H9 (cell line): ENCODE measurements around the gene RPS28. TPM values are rescaled to one million over a fixed set of nuclear protein-coding genes. Genes with fewer than 3 reads are reported as not detected.
"Not testable (repeated sequence)": the region's sequence is repeated elsewhere in the genome, so short reads cannot be mapped to it uniquely, and the experiment has no call there.

Source experiments
- DNase-seq: peaks from one replicate; pipeline ENCODE4 v3.0.0-alpha.2; 2017
- H2AFZ ChIP-seq: one replicate; pipeline ENCODE4 v1.6.1; 2013; ENCODE audit warnings: mild to moderate bottlenecking, low read length, control low read depth, moderate library complexity
- H2AK5ac ChIP-seq: 2 replicates; pipeline ENCODE4 v1.6.1; 2013; ENCODE audit warnings: low read length, control low read depth, mixed read lengths; ENCODE audit not compliant: insufficient read length
- H2BK120ac ChIP-seq: one replicate; pipeline ENCODE4 v1.6.1; 2013; ENCODE audit warnings: low read depth, mild to moderate bottlenecking, low read length, control low read depth, inconsistent platforms; ENCODE audit not compliant: poor library complexity, severe bottlenecking
- H2BK12ac ChIP-seq: 2 replicates; pipeline ENCODE4 v1.6.1; 2013; ENCODE audit warnings: low read length, control low read depth, mixed read lengths, low read depth; ENCODE audit not compliant: insufficient read length
- H2BK15ac ChIP-seq: 2 replicates; pipeline ENCODE4 v1.6.1; 2013; ENCODE audit warnings: low read depth, low read length, control low read depth
- H2BK20ac ChIP-seq: one replicate; pipeline ENCODE4 v1.6.1; 2013; ENCODE audit warnings: low read depth, mild to moderate bottlenecking, low read length, control low read depth, inconsistent platforms; ENCODE audit not compliant: poor library complexity, severe bottlenecking
- H2BK5ac ChIP-seq: 2 replicates; pipeline ENCODE4 v1.6.1; 2013; ENCODE audit warnings: low read length, control low read depth, mixed read lengths; ENCODE audit not compliant: insufficient read length
- H3K14ac ChIP-seq: 2 replicates; pipeline ENCODE4 v1.6.1; 2013; ENCODE audit warnings: low read length, control low read depth; ENCODE audit not compliant: insufficient read depth
- H3K18ac ChIP-seq: 2 replicates; pipeline ENCODE4 v1.6.1; 2013; ENCODE audit warnings: low read depth, mild to moderate bottlenecking, mixed read lengths, low read length, control low read depth; ENCODE audit not compliant: insufficient read length
- H3K23ac ChIP-seq: 2 replicates; pipeline ENCODE4 v1.6.1; 2013; ENCODE audit warnings: low read length, control low read depth, mixed read lengths, low read depth; ENCODE audit not compliant: insufficient read length
- H3K23me2 ChIP-seq: 2 replicates; pipeline ENCODE4 v1.6.1; 2013; ENCODE audit warnings: low read depth, mild to moderate bottlenecking, mixed read lengths, low read length, control low read depth; ENCODE audit not compliant: insufficient read length, poor library complexity, severe bottlenecking
- H3K27ac ChIP-seq: 2 replicates; pipeline ENCODE4 v1.5.1; 2013; ENCODE audit warnings: low read length, control low read depth, mixed read lengths, low read depth; ENCODE audit not compliant: insufficient read length
- H3K27me3 ChIP-seq: 2 replicates; pipeline ENCODE4 v1.6.1; 2013; ENCODE audit warnings: low read length, control low read depth, inconsistent platforms; ENCODE audit not compliant: insufficient read depth
- H3K4ac ChIP-seq: 2 replicates; pipeline ENCODE4 v1.6.1; 2013; ENCODE audit warnings: low read depth, mild to moderate bottlenecking, control low read depth, inconsistent platforms, low read length, moderate library complexity
- H3K4me1 ChIP-seq: 2 replicates; pipeline ENCODE4 v1.6.1; 2013; ENCODE audit warnings: low read length, control low read depth, inconsistent platforms; ENCODE audit not compliant: insufficient read depth
- H3K4me2 ChIP-seq: 2 replicates; pipeline ENCODE4 v1.6.1; 2013; ENCODE audit warnings: low read length, control low read depth, mixed read lengths; ENCODE audit not compliant: insufficient read length, insufficient read depth
- H3K56ac ChIP-seq: 2 replicates; pipeline ENCODE4 v1.6.1; 2013; ENCODE audit warnings: low read depth, mild to moderate bottlenecking, mixed read lengths, low read length, control low read depth; ENCODE audit not compliant: insufficient read length
- H3K79me1 ChIP-seq: 2 replicates; pipeline ENCODE4 v1.6.1; 2013; ENCODE audit warnings: low read depth, mild to moderate bottlenecking, moderate library complexity, low read length, control low read depth, inconsistent platforms; ENCODE audit not compliant: insufficient read depth, poor library complexity, severe bottlenecking
- H3K79me2 ChIP-seq: 2 replicates; pipeline ENCODE4 v1.6.1; 2013; ENCODE audit warnings: low read length, control low read depth, inconsistent platforms; ENCODE audit not compliant: insufficient read depth
- H3K9ac ChIP-seq: 2 replicates; pipeline ENCODE4 v1.6.1; 2013; ENCODE audit warnings: low read length, control low read depth, mixed read lengths; ENCODE audit not compliant: insufficient read length; ENCODE audit errors: extremely low read depth
- H3K9me3 ChIP-seq: one replicate; pipeline ENCODE4 v1.6.1; 2013; ENCODE audit warnings: low read depth, low read length, inconsistent platforms; ENCODE audit not compliant: control insufficient read depth
- H3T11ph ChIP-seq: one replicate; pipeline ENCODE4 v1.6.1; 2013; ENCODE audit warnings: mild to moderate bottlenecking, low read length, control low read depth, inconsistent platforms
- H4K20me1 ChIP-seq: one replicate; pipeline ENCODE4 v1.6.1; 2013; ENCODE audit not compliant: control insufficient read depth, insufficient read length, insufficient read depth
- H4K5ac ChIP-seq: 2 replicates; pipeline ENCODE4 v1.6.1; 2013; ENCODE audit warnings: low read depth, mild to moderate bottlenecking, mixed read lengths, low read length, control low read depth; ENCODE audit not compliant: insufficient read length
- H4K8ac ChIP-seq: replicated peaks from 2 replicates; pipeline ENCODE4 v1.6.1; 2013; ENCODE audit warnings: low read length, control low read depth, mixed read lengths, low read depth; ENCODE audit not compliant: insufficient read length
- H4K91ac ChIP-seq: 2 replicates; pipeline ENCODE4 v1.6.1; 2013; ENCODE audit warnings: low read depth, mild to moderate bottlenecking, moderate library complexity, mixed read lengths, low read length, control low read depth; ENCODE audit not compliant: insufficient read length
- H3K27ac Mint-ChIP-seq, 3 experiments: 2 replicates in 2 of 3; 3 replicates in 1 of 3; pipeline ENCODE4 v1.8.0; 2020 to 2021; ENCODE audit warnings: mixed read lengths in 3 of 3, mild to moderate bottlenecking in 1 of 3, moderate library complexity in 1 of 3
- H3K27me3 Mint-ChIP-seq: 2 replicates; pipeline ENCODE4 v1.8.0; 2021; ENCODE audit warnings: low read depth, mild to moderate bottlenecking, moderate library complexity, mixed read lengths
- H3K36me3 Mint-ChIP-seq, 3 experiments: 2 replicates in 2 of 3; 3 replicates in 1 of 3; pipeline ENCODE4 v1.8.0; 2020 to 2021; ENCODE audit warnings: low read depth in 3 of 3, mixed read lengths in 3 of 3; ENCODE audit not compliant: insufficient read depth in 1 of 3
- H3K4me1 Mint-ChIP-seq, 2 experiments: 2 replicates each; pipeline ENCODE4 v1.8.0; 2020; ENCODE audit warnings: mixed read lengths in 2 of 2
- H3K4me3 Mint-ChIP-seq, 2 experiments: 2 replicates in 1 of 2; 3 replicates in 1 of 2; pipeline ENCODE4 v1.8.0; 2020 to 2021; ENCODE audit warnings: mild to moderate bottlenecking in 2 of 2, mixed read lengths in 2 of 2, moderate library complexity in 1 of 2
- H3K9me3 Mint-ChIP-seq, 2 experiments: 2 replicates in 1 of 2; 3 replicates in 1 of 2; pipeline ENCODE4 v1.8.0; 2020; ENCODE audit warnings: mild to moderate bottlenecking in 2 of 2, mixed read lengths in 2 of 2, moderate library complexity in 1 of 2
- WGBS: extraction: QIAGEN DNeasy Blood & Tissue Kit; methylation state at CpG from one replicate; pipeline ENCODE4 v1.1.7; 2013; ENCODE audit warnings: missing lambda C conversion rate, low lambda C conversion rate, mixed read lengths; ENCODE audit not compliant: insufficient read length; ENCODE audit errors: extremely low coverage; 5-methylcytosine and 5-hydroxymethylcytosine counted together
- total RNA-seq: library from RNA; stranded (reverse); gene quantifications from 2 replicates; pipeline ENCODE4 v1.2.1, GENCODE V29; 2021
- TF ChIP-seq, protein P1 (sequence below): fragments of 200-600 bp; sonication (generic); conservative IDR thresholded peaks from 3 replicates; pipeline ENCODE4 v1.8.0; 2021; ENCODE audit warnings: antibody characterized with exemption, mild to moderate bottlenecking

RPS28 gene
- total RNA-seq, 1 experiment from 2014 or later = 1,885 TPM

DNA sequence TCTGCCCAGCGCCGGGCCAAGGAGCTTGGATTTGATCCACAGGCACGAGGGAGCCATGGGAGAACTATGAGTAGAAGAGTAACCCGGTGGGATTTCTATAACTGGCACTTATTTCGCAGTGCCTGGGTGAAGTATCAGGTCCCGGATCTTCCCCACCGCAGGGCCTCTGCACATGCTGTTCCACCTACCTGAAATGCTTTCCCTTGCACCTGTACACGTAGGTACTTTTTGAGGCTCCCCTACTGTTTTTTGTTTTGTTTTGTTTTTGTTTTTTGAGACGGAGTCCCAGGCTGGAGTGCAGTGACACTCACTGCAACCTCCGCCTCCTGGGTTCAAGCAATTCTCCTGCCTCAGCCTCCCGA is 22.2 kb downstream of the RPS28 start:
- Histone ChIP-seq H2AK5ac (no peak overlapping the region), H3K27ac (no peak overlapping the region), H3K23ac (no peak overlapping the region), H2BK120ac (no peak overlapping the region), H3K9me3 (no peaks in the 10 kb centered on the region), H3K23me2 (peaks cover 4% of the 10 kb centered on the region), H3K4me2 (no peak overlapping the region), H3K4me1 (no peaks in the 10 kb centered on the region; the same call in 1 of the 2 replicates), H2AFZ (no peak overlapping the region), H2BK5ac (no peak overlapping the region), H2BK15ac (no peak overlapping the region), H3K18ac (no peak overlapping the region), H3K79me1 (no peaks in the 10 kb centered on the region), H4K8ac (no peak overlapping the region), H3T11ph (no peak overlapping the region), H4K5ac (no peak overlapping the region), H3K56ac (no peak overlapping the region), H2BK20ac (no peak overlapping the region), H2BK12ac (no peak overlapping the region), H3K9ac (no peak overlapping the region), H4K91ac (no peak overlapping the region), H4K20me1 (no peaks in the 10 kb centered on the region), H3K14ac (no peak overlapping the region), H3K4ac (no peak overlapping the region), H3K27me3 (no peaks in the 10 kb centered on the region), H3K79me2 (no peaks in the 10 kb centered on the region)
- Mint-ChIP-seq H3K4me3 (peak overlapping the region; percentile 65 to 75), H3K36me3 (no peaks in the 10 kb centered on the region; a peak in 1 of 7 replicates), H3K27ac (no peak overlapping the region), H3K9me3 (no peaks in the 10 kb centered on the region), H3K27me3 (peaks cover 23% of the 10 kb centered on the region), H3K4me1 (peaks cover 12 to 19% of the 10 kb centered on the region in 2 experiments)
- DNase-seq = no peak
- TF ChIP-seq, protein P1, sequence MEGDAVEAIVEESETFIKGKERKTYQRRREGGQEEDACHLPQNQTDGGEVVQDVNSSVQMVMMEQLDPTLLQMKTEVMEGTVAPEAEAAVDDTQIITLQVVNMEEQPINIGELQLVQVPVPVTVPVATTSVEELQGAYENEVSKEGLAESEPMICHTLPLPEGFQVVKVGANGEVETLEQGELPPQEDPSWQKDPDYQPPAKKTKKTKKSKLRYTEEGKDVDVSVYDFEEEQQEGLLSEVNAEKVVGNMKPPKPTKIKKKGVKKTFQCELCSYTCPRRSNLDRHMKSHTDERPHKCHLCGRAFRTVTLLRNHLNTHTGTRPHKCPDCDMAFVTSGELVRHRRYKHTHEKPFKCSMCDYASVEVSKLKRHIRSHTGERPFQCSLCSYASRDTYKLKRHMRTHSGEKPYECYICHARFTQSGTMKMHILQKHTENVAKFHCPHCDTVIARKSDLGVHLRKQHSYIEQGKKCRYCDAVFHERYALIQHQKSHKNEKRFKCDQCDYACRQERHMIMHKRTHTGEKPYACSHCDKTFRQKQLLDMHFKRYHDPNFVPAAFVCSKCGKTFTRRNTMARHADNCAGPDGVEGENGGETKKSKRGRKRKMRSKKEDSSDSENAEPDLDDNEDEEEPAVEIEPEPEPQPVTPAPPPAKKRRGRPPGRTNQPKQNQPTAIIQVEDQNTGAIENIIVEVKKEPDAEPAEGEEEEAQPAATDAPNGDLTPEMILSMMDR = no peak
- WGBS = no CpG with 5 or more reads among the region's 11 CpGs

DNA sequence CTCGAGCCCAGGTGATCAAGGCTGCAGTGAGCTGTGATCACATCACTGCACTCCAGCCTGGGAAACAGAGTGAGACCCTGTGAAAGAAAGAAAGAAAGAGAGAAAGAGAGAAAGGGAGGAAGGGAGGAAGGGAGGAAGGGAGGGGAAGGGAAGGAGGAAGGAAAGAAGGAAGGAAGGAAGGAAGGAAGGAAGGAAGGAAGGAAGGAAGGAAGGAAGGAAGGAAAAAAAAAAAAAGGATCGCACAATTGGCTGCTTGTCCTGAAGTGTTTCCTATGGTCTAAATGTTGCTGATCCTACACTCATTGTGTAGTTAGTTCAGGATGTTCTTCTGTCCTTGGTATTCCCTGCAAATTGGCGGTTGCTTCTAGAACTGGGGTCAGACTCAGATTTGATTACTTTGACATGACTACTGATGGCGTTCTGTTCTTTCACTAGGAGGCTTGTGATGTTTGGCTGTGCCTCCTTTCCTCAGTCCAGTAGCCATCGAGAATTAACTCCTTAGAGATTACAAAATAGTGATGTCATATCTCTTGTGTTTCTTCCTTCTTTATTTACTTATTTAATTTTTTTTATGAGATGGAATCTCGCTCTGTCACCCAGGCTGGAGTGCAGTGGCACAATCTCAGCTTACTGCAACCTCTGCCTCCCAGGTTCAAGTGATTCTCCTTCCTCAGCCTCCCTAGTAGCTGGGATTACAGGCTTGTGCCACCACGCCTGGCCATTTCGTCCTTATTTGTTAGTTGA is 28.5 kb downstream of the RPS28 start:
- not testable (repeated sequence) for H3K27ac ChIP-seq, H3K56ac ChIP-seq, H2BK15ac ChIP-seq, H2AK5ac ChIP-seq, DNase-seq, H3K18ac ChIP-seq, H4K91ac ChIP-seq, H3K4me3 Mint-ChIP-seq, H3K27ac Mint-ChIP-seq, H3K4me2 ChIP-seq, H3K9me3 ChIP-seq, H3T11ph ChIP-seq, H3K79me2 ChIP-seq, H3K27me3 Mint-ChIP-seq, H2BK20ac ChIP-seq, H3K36me3 Mint-ChIP-seq, H3K23ac ChIP-seq, H4K8ac ChIP-seq, H2BK120ac ChIP-seq, H4K20me1 ChIP-seq, H3K4me1 ChIP-seq, H3K23me2 ChIP-seq, H3K14ac ChIP-seq, H2AFZ ChIP-seq, H3K27me3 ChIP-seq, H3K9me3 Mint-ChIP-seq, H3K79me1 ChIP-seq, H4K5ac ChIP-seq, H3K4ac ChIP-seq, H2BK12ac ChIP-seq, H2BK5ac ChIP-seq
- no CpG with 5 or more reads among the region's 8 CpGs for WGBS
- peaks cover 15 to 25% of the 10 kb centered on the region in 2 experiments for H3K4me1 Mint-ChIP-seq
- peak overlapping the region; percentile 3 for H3K9ac ChIP-seq
